Kidney (tissue), 14 donors: ENCODE measurements around the gene WLS. TPM values are rescaled to one million over a fixed set of nuclear protein-coding genes. Genes with fewer than 3 reads are reported as not detected.

ENCODE experiments used
- DNase-seq, 5 donors: peaks; one replicate each; pipeline ENCODE4 v3.0.0-alpha.2; 2013 to 2020
- FAIRE-seq: peaks from 2 replicates; lab custom pipeline; 2012; peaks lifted over from hg19 to GRCh38; lab: Jason Lieb, UNC
- H3K27ac ChIP-seq, 2 donors: one replicate each; pipeline ENCODE4 v1.7.0; 2013; ENCODE audit warnings: low read depth in 2 of 2, low read length in 2 of 2, inconsistent platforms in 1 of 2
- H3K27me3 ChIP-seq: one replicate; pipeline ENCODE4 v1.7.1; 2013; ENCODE audit warnings: low read length, inconsistent platforms; ENCODE audit not compliant: control insufficient read depth, insufficient read depth
- H3K36me3 ChIP-seq, 3 donors: one replicate each; pipeline versions ENCODE4 v1.7.0 to v1.7.1; 2013; ENCODE audit warnings: low read length in 3 of 3, control low read depth in 1 of 3, inconsistent platforms in 1 of 3; ENCODE audit not compliant: insufficient read depth in 3 of 3, control insufficient read depth in 2 of 3
- H3K4me1 ChIP-seq, 3 donors: one replicate each; pipeline versions ENCODE4 v1.7.0 to v1.7.1; 2013; ENCODE audit warnings: low read length in 3 of 3, inconsistent platforms in 1 of 3, low read depth in 1 of 3; ENCODE audit not compliant: control insufficient read depth in 2 of 3, insufficient read depth in 2 of 3
- H3K4me3 ChIP-seq, 3 donors: one replicate each; pipeline versions ENCODE4 v1.7.0 to v1.8.1; 2013; ENCODE audit warnings: low read length in 3 of 3, control low read depth in 1 of 3, inconsistent platforms in 1 of 3
- H3K9ac ChIP-seq, 3 donors: one replicate each; pipeline versions ENCODE4 v1.7.0 to v1.7.1; 2013; ENCODE audit warnings: low read length in 3 of 3, control low read depth in 1 of 3, inconsistent platforms in 1 of 3
- H3K9me3 ChIP-seq, 3 donors: one replicate each; pipeline versions ENCODE4 v1.7.0 to v1.7.1; 2013; ENCODE audit warnings: low read length in 3 of 3, control low read depth in 1 of 3, inconsistent platforms in 1 of 3; ENCODE audit not compliant: control insufficient read depth in 2 of 3, insufficient read depth in 1 of 3
- CTCF ChIP-seq: IDR thresholded peaks from 3 replicates; pipeline ENCODE4 v1.5.1; 2012; ENCODE audit warnings: mild to moderate bottlenecking, moderate library complexity, borderline replicate concordance; ENCODE audit not compliant: insufficient read depth; ENCODE audit errors: extremely low read depth
- intact Hi-C: fragments of 100-400 bp; cut with DNase I; formaldehyde crosslinking; loops from one replicate; pipeline ENCODE4 v1.11.1; 2022
- polyA plus RNA-seq: library from polyadenylated mRNA; stranded (reverse); fragments of 350-450 nt; fragmentation: Illumina TruSeq; extraction: RNeasy Lipid Tissue Mini Kit (QIAGEN cat#74804); gene quantifications from one replicate; pipeline ENCODE4 v1.2.3, GENCODE V29; 2014; ENCODE audit warnings: low read depth, low replicate concordance; ENCODE audit not compliant: insufficient read depth
- total RNA-seq: library from RNA; stranded (reverse); fragmentation: NEBNext Ultra II Directional; extraction: Animal tissue kit (Norgen Biotek cat#: 25700); gene quantifications from one replicate; pipeline ENCODE4 v1.2.1, GENCODE V29; 2021
- donor health status: control.
- donor health status: control.
- donor health status: control.
- donor health status: control.
- donor health status: control.
- donor health status: DM: yes; HTN: yes; CAD: no.
- donor health status: Normal renal cell carcinoma (clear cell type).

WLS gene
- total and polyA plus RNA-seq, 2 donors from 2014 or later: 92.3 to 147 TPM

- H3K4me3 ChIP-seq: no peak overlapping the region
- no peaks in the 10 kb centered on the region for H3K4me1 ChIP-seq
- FAIRE-seq: no peak
- no peak for TF ChIP-seq CTCF
- no peak overlapping the region for H3K27ac ChIP-seq
- H3K9me3 ChIP-seq: no peaks in the 10 kb centered on the region
- H3K9ac ChIP-seq: no peak overlapping the region
- intact Hi-C loops: no loop called here
- H3K36me3 ChIP-seq: no peaks in the 10 kb centered on the region
- no peak for DNase-seq
- no peaks in the 10 kb centered on the region for H3K27me3 ChIP-seq
Measured at GRCh38 chr1:68278221-68278620, 45.9 kb upstream of the WLS start.

GRCh38 chr1:68276448-68276847 is 44.1 kb upstream of the WLS start:
- Histone ChIP-seq H3K9me3 (no peaks in the 10 kb centered on the region), H3K36me3 (no peaks in the 10 kb centered on the region), H3K9ac (no peak overlapping the region), H3K27ac (no peak overlapping the region), H3K4me1 (no peaks in the 10 kb centered on the region), H3K4me3 (no peak overlapping the region), H3K27me3 (no peaks in the 10 kb centered on the region)
- intact Hi-C loops: no loop called here
- DNase-seq (no peak), FAIRE-seq (no peak)
- no peak for TF ChIP-seq CTCF

- Histone ChIP-seq H3K4me3 (no peak overlapping the region), H3K27me3 (no peaks in the 10 kb centered on the region), H3K9ac (no peak overlapping the region), H3K4me1 (no peaks in the 10 kb centered on the region), H3K9me3 (no peaks in the 10 kb centered on the region), H3K27ac (no peak overlapping the region), H3K36me3 (no peaks in the 10 kb centered on the region)
- DNase-seq (no peak), FAIRE-seq (no peak)
- intact Hi-C loops: no loop called here
- no peak for TF ChIP-seq CTCF
Measured at GRCh38 chr1:68273530-68273929, 41.2 kb upstream of the WLS start.

- intact Hi-C loops: no loop called here
- no peak for TF ChIP-seq CTCF
- no peak overlapping the region for H3K4me3 ChIP-seq
- no peak for DNase-seq
- no peaks in the 10 kb centered on the region for H3K9me3 ChIP-seq
- H3K27ac ChIP-seq: no peak overlapping the region
- no peaks in the 10 kb centered on the region for H3K27me3 ChIP-seq
- no peaks in the 10 kb centered on the region for H3K36me3 ChIP-seq
- no peaks in the 10 kb centered on the region for H3K4me1 ChIP-seq
- FAIRE-seq: no peak
- no peak overlapping the region for H3K9ac ChIP-seq
Measured at GRCh38 chr1:68271596-68271995, 39.3 kb upstream of the WLS start.
